GM18517 (cell line): ENCODE results near the gene PTPN2.
"Not testable (repeated sequence)": the region's sequence is repeated elsewhere in the genome, so short reads cannot be mapped to it uniquely, and the experiment has no call there.

Experiments used
- ATAC-seq: cut with Tn5 transposase; IDR thresholded peaks from one replicate; pipeline ENCODE4 v1.9.1; 2021; ENCODE audit warnings: mild to moderate bottlenecking, moderate library complexity; ENCODE audit not compliant: unreplicated experiment

Gene PTPN2

DNA sequence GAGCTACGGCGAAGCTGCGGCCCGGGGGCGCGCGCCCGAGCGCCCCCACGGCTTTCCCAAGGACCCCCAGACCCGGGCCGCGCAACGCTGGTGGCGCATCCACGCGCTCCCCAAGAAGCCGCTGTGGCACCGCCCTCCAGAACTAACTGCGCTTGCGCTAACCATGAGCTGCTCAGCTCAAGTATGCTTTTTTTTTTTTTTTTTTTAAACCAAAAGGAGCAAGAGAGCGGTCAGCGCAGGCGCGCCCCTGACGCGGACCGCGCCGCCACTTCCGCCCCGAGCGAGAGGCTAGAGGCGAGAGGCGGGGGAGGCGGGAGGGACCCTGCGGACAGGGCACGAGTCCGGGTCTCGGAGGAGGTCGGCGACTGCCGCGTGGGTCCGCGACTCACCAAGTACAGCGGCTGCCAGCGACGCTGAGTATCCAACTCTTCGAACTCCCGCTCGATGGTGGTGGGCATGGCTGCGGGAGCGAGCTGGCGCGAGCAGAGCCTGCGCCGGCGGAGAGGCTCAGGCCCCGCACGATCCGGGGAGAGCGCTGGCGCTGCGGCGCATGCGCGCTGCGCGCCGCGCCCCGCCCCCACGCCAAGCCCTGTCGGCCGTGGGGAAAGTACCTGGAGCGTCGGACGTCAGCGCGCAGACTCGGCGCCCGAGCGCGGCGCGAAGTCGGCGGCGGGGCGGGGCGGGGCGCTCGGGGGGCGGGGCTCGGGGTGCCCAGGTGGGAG lies at the start of gene PTPN2:
PTPN2 (minus strand) TSS at position 554 of the 722 bp plus-strand sequence; CDS start at position 458, 96 bp downstream.
- ATAC-seq, result peak; percentile 76

- ATAC-seq, result no peak
Observed at GRCh38 chr18:12933327-12933726, 49.3 kb upstream of the PTPN2 start.

DNA sequence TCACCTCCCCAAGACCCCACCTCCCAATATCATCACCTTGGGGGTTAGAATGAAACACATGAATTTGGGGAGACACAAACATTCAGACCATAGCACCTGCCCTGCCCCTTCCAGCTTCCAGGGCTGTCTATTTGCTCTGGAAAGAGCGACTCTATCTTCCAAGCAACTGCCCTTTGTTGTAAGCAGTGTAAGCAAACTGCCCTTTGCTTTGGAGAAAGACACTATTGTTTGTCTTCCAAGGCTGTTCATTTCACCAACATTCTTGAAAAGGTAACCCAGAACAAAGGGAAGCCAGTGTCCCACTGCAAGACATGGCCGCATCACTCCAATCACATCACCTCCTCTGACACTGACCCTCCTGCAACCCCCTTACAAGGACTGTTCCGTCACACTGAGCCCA lies 46.9 kb upstream of the PTPN2 start:
- no peak for ATAC-seq

DNA sequence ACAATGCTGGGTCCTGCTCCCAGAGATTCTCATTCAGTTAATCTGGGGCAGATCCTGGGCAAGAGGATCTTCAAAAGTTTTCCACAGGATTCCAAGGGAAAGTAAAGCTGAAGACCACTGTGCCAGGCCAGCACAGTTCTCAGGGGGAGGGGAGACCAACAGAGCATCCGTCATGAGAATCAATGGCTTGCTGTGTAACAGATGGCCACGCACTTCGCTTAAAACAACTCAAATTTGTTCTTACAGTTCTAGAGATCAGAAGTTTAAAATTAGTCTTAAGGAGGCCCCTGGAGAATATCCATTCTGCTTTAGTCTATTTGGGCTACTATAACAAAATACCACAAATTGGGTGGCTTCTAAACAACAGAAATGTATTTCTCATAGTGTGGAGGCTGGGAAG lies 46.3 kb upstream of the PTPN2 start:
- no peak for ATAC-seq

- no peak for ATAC-seq
Observed at GRCh38 chr18:12929477-12930083, 45.5 kb upstream of the PTPN2 start.

DNA sequence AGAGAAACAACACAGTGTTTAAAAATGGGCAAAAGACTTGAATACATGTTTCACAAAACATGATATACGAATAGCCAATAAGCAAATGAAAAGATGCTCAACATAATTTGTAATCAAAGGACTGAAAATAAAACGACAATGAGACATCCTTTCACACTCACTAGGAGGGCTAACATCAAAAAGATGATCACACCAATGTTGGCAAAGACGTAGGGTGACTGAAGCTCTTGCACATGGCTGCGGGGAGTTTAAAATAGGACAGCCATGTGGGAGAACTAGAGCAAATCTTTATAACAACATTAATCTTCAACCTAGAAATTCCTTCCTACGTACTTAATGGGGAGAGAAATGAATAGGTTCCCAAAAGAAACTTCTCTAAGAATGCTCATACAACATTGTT lies 44.6 kb upstream of the PTPN2 start:
- ATAC-seq, result no peak

- ATAC-seq, result no peak
Observed at GRCh38 chr18:12928206-12928605, 44.2 kb upstream of the PTPN2 start.

DNA sequence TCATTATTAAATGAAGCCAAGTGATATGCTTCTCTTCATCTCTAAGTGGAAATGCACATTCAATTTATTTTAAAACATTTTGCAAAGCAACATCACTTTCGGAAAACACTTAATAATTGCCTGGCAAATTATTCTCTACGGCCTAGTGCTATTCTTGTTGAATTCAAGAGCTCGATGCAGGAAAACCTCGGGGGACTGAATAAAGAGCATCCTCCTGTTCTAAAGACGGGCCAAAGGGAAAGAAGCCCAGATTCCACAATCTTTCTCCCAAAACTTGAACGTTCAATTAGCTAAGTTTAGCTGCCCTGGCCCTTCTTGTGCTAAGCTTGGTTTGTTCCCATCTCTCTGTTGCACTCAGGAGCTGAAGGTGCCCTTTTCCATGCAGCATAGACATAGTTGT lies 40.6 kb upstream of the PTPN2 start:
- ATAC-seq, result no peak

DNA sequence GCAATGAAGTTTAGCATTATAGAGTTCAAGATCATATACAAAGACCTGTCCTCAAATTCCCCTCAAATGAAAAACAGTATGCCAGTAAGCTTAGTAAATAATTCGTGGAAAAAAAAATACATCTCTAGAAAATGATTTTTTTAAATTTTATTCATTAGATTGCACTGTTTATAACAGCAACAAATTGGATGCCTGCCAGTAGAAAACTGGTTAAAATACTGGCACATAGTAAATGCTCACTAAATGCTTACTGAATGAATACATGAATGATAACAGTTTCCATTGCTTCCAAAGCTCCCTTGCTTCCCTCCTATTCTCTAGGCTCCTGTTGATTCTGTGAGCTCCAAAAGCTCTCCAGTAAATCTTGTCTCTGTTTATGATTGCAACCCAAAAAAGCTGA lies 38.2 kb upstream of the PTPN2 start:
- ATAC-seq, result no peak

DNA sequence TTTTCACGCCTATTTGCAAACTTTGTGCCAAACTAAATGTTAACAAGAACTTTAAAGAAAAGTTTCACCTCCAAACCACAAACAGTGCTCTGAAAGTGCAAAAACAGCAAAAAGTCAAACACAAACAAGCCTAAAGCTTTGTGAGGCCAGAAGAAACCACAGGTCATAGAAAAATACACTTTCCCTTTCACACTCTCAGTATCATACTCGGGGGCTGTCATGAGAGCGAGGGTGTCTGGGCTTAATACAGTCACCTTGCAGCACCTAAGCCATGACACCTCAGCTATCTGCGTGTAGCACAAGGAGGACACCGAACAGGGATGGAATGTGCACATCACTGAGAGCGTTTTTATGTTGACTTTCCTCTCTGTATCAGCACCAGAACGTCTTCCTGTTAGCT lies 37.1 kb upstream of the PTPN2 start:
- no peak for ATAC-seq

GRCh38 chr18:12911929-12912703 lies 28.1 kb upstream of the PTPN2 start:
- no peak for ATAC-seq

DNA sequence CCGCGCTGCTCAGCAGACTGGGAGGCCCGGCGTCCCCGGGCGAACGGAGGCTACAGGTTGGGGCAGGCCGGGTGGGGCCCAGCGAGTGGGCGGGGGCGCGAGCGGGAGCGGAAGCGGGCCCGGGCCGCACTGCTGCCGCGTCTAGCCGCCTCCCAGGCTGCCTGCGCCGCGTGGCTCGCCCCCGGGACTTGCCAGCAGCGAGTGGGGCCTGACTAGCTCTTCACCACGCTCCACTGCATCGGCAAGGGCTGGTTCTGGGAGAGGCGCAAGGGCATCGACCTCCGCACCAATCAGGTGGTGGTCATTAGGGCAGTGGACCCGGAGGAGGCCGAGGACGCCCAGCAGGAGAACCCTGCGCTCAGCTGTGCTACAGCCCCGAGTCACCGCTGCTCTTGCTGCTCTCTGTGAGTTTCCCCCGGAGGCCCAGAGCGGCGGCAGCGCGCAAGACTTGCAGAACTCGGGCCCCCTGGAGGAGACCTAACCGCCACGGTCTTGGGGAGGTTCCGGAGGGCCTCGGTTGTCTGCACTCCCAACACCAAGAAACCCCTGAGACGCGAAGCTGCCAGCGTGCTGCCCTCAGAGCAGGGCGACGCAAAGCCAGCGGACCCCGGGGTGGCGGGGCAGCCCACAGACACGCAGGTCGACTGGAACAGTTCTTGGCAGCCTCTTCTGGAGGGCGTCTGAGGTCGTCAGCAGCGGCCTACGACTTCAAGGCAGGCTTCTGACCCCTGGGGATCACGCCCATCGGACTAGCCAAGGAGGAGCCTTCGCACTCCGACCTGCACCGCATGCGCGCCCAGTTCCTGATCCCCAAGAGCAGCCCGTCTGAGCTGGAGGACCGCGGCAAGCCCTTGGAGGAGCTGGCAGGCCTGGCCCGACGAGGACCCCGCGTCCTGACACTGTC lies 27.2 kb upstream of the PTPN2 start:
- ATAC-seq, result no peak

- no peak for ATAC-seq
Observed at GRCh38 chr18:12908706-12909105, 24.7 kb upstream of the PTPN2 start.

- no peak for ATAC-seq
Observed at GRCh38 chr18:12907258-12907925, 23.4 kb upstream of the PTPN2 start.

- ATAC-seq, result no peak
Observed at GRCh38 chr18:12906773-12907172, 22.7 kb upstream of the PTPN2 start.

DNA sequence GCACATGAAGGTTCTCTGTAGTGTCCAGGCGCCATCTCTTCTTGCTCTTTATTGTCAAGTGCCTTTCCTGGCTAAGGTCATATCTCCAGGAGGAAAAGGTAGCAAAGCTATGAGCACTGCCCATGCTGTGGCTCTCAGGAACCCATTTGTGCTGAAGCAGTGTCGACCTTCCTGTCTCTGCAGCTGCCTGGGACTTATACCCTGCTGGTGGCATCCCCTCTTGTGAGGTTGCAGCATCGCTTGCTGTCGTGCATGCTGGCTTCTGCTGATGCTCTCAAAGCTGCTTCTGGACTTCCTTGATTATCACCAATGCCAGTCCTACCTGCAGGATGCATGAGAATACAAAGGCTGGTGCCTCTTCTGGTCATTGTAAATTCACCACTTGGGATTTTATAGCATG lies 22.1 kb upstream of the PTPN2 start:
- no peak for ATAC-seq

GRCh38 chr18:12904012-12904516 lies 20.0 kb upstream of the PTPN2 start:
- ATAC-seq, result no peak

DNA sequence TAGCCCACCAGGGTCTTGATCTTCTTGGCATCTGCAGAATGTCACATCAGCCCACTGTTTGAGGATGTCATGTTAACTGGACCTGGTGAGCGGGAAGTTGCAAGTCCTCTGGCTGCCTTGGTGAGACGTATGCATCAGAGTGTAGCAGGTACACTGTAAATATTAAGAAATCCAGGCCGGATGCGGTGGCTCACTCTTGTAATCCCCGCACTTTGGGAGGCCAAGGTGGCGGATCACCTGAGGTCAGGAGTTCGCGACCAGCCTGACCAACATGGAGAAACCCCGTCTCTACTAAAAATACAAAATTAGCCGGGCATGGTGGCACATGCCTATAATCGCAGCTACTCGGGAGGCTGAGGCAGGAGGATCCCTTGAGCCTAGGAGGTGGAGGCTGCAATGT lies 17.2 kb upstream of the PTPN2 start:
- not testable (repeated sequence) for ATAC-seq

- ATAC-seq, result not testable (repeated sequence)
Observed at GRCh38 chr18:12896784-12897333, 12.8 kb upstream of the PTPN2 start.

DNA sequence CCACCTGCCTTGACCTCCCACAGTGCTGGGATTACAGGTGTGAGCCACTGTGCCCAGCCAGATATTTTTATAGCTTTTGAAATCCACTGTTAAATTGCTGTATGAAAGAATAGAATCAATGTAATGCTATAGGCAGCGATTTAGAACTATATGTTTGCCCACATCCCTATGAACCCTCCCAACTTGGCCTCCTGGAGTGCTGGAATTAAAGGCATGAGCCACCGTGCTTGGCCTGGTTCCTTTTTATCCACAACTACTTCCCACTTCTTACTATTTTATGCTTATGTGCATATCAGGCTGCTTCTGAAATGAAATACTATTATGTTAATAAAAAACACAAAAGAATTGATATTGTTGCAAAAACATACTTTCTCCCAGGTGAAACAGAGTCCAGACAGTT lies 11.6 kb upstream of the PTPN2 start:
- no peak for ATAC-seq
